ENCODE measurements around the gene XKR8. TPM values are rescaled to one million over a fixed set of nuclear protein-coding genes. Genes with fewer than 3 reads are reported as not detected.
"Not testable (repeated sequence)": the region's sequence is repeated elsewhere in the genome, so short reads cannot be mapped to it uniquely, and the experiment has no call there.

Gene XKR8
- total RNA-seq, 1 experiment from 2014 or later: 2.3 TPM

- no peak for DNase-seq (ENCODE audit: low spot score)
Observed at GRCh38 chr1:27992276-27992675, 32.5 kb downstream of the XKR8 start.

DNA sequence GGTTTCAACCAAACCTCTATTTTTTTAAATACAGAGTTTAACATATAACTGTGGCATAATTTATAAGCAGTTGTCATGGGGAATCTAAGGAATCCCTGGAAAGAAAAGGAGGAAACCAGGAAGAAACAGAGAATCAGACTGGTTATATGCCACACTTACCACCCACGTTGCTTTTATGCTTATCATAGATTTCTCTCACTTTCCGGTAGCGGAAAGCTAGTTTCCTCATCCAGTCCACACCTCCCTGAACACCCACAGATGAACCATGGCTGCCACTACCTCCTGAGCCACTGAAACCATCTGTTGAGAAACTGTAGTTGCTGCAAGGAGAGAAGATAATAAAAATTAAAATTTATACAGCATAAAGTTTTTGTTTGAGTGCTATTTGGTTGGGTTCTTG lies 33.5 kb downstream of the XKR8 start:
- DNase-seq (ENCODE audit: low spot score): no peak

- no peak for DNase-seq (ENCODE audit: low spot score)
Observed at GRCh38 chr1:27994060-27994459, 34.3 kb downstream of the XKR8 start.

DNA sequence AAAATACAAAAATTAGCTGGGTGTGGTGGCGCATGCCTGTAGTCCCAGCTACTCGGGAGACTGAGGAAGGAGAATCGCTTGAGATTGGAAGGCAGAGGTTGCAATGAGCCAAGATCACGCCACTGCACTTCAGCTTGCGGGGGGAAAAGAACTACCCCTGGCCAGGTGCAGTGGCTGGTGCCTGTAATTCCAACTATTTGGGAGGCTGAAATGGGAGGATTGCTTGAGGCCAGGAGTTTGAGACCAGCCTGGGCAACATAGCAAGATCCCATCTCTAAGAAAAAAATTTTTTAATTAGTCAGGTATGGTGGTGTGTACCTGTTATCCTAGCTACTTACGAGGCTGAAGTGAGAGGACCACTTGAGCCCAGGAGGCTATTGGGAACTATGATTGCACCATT lies 34.8 kb downstream of the XKR8 start:
- not testable (repeated sequence) for DNase-seq (ENCODE audit: low spot score)

DNA sequence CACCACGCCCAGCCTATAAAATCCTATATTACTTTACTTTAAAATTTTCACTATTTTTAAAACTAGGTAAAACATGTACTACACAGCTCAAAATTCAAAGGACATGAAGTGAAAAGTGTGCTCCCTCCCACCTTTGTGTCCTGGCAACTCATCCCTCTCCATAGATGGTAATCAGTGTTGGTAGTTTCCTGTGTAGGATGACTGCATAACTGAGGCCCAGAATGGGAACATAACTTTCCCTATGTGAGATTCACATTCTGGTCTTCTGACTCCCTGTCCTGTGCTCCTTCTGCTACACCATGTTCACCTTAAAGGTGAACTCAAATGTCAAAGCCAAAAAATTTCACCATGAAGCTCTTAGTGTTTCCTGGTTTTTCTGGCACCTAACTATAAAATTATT lies 39.3 kb downstream of the XKR8 start:
- DNase-seq (ENCODE audit: low spot score): no peak

- no peak for DNase-seq (ENCODE audit: low spot score)
Observed at GRCh38 chr1:28002600-28002999, 42.8 kb downstream of the XKR8 start.

GRCh38 chr1:28003117-28003516 lies 43.3 kb downstream of the XKR8 start:
- DNase-seq (ENCODE audit: low spot score): not testable (repeated sequence)

DNA sequence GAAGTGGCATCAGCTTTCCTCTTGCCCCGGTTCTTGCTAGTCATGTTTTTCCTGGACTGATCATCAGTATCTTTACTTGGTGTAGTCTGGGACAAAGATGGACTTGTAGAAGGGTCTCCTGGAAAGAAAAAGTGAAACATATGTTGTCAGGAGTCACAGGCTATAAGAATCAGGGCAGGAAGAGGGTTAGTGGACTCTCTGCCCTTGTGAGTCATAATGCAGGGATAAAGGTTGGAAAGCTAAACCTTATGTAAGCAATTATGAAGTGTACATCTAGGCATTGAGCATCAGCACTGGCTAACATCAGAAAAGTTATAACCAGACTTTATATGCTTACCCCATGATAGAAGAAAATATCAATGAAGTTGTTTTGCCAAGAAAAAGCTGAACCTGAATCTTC lies 51.2 kb downstream of the XKR8 start:
- no peak for DNase-seq (ENCODE audit: low spot score)

Other genes starting within 250 kb of the XKR8 start
- 8.6 and 9.4 TPM in 2 replicates for gene FAM76A, start 234.0 kb upstream of the XKR8 start, total RNA-seq (2014; rRNA removed; shearing (Covaris generic))
- 18.9 and 22.8 TPM in 2 replicates for gene STX12, start 186.8 kb upstream of the XKR8 start, total RNA-seq (2014; rRNA removed; shearing (Covaris generic))
- gene PPP1R8, start 129.2 kb upstream of the XKR8 start, total RNA-seq (2014; rRNA removed; shearing (Covaris generic)): 35.6 and 37.2 TPM in 2 replicates
- gene THEMIS2, start 87.4 kb upstream of the XKR8 start, total RNA-seq (2014; rRNA removed; shearing (Covaris generic)): not detected in 2 replicates
- 49.0 and 60.3 TPM in 2 replicates for gene RPA2, start 45.4 kb upstream of the XKR8 start, total RNA-seq (2014; rRNA removed; shearing (Covaris generic))
- 1.5 TPM in 1 of 2 replicates, not detected in the other for gene SMPDL3B, start 25.0 kb upstream of the XKR8 start, total RNA-seq (2014; rRNA removed; shearing (Covaris generic))
- gene EYA3, start 128.6 kb downstream of the XKR8 start, total RNA-seq (2014; rRNA removed; shearing (Covaris generic)): 6.8 and 10.4 TPM in 2 replicates
- gene PTAFR, start 216.7 kb downstream of the XKR8 start, total RNA-seq (2014; rRNA removed; shearing (Covaris generic)): not detected in 2 replicates